Osteocyte (in vitro differentiated cells): ENCODE results near the gene LTN1. TPM values are rescaled to one million over a fixed set of nuclear protein-coding genes. Genes with fewer than 3 reads are reported as not detected.

Source experiments
- DNase-seq: peaks from one replicate; pipeline ENCODE4 v3.0.0; 2021; ENCODE audit warnings: mixed read lengths; ENCODE audit not compliant: unreplicated experiment; ENCODE audit errors: extremely low spot score
- H3K27ac Mint-ChIP-seq: one replicate; pipeline ENCODE4 v1.8.0; 2021; ENCODE audit warnings: mild to moderate bottlenecking, mixed read lengths; ENCODE audit not compliant: unreplicated experiment
- H3K27me3 Mint-ChIP-seq: one replicate; pipeline ENCODE4 v1.8.0; 2021; ENCODE audit warnings: mixed read lengths; ENCODE audit not compliant: unreplicated experiment
- H3K36me3 Mint-ChIP-seq: one replicate; pipeline ENCODE4 v1.8.0; 2021; ENCODE audit warnings: mixed read lengths; ENCODE audit not compliant: unreplicated experiment
- H3K4me1 Mint-ChIP-seq: one replicate; pipeline ENCODE4 v1.8.0; 2021; ENCODE audit warnings: mixed read lengths; ENCODE audit not compliant: unreplicated experiment
- H3K4me3 Mint-ChIP-seq: one replicate; pipeline ENCODE4 v1.8.0; 2021; ENCODE audit warnings: mild to moderate bottlenecking, moderate library complexity, mixed read lengths; ENCODE audit not compliant: unreplicated experiment
- H3K9me3 Mint-ChIP-seq: one replicate; pipeline ENCODE4 v1.8.0; 2021; ENCODE audit warnings: mixed read lengths; ENCODE audit not compliant: unreplicated experiment
- CTCF ChIP-seq: fragments of 200-600 bp; sonication (generic); IDR thresholded peaks from 2 replicates; pipeline ENCODE4 v1.5.0; 2021; ENCODE audit warnings: antibody characterized with exemption, mild to moderate bottlenecking, moderate library complexity
- total RNA-seq: library from RNA; stranded (reverse); gene quantifications from 2 replicates; pipeline ENCODE4 v1.2.1, GENCODE V29; 2021

The LTN1 gene
- total RNA-seq, 1 donor from 2014 or later, result 25.6 TPM

GRCh38 chr21:28923439-28923975 lies 69.2 kb downstream of the LTN1 start:
- Mint-ChIP-seq H3K9me3 (no peaks in the 10 kb centered on the region), H3K4me1 (no peaks in the 10 kb centered on the region), H3K4me3 (no peak overlapping the region), H3K27me3 (no peaks in the 10 kb centered on the region), H3K36me3 (peaks cover 36% of the 10 kb centered on the region), H3K27ac (no peak overlapping the region)
- DNase-seq, result no peak
- no peak for TF ChIP-seq CTCF

- H3K9me3 Mint-ChIP-seq, result no peaks in the 10 kb centered on the region
- peaks cover 39% of the 10 kb centered on the region for H3K36me3 Mint-ChIP-seq
- H3K27ac Mint-ChIP-seq, result no peak overlapping the region
- no peaks in the 10 kb centered on the region for H3K4me1 Mint-ChIP-seq
- DNase-seq, result no peak
- no peak overlapping the region for H3K4me3 Mint-ChIP-seq
- no peaks in the 10 kb centered on the region for H3K27me3 Mint-ChIP-seq
- TF ChIP-seq CTCF, result no peak
Observed at GRCh38 chr21:28922368-28922767, 70.3 kb downstream of the LTN1 start.

- no peak for DNase-seq
- H3K4me1 Mint-ChIP-seq, result no peaks in the 10 kb centered on the region
- H3K4me3 Mint-ChIP-seq, result no peak overlapping the region
- H3K27me3 Mint-ChIP-seq, result peaks cover 9% of the 10 kb centered on the region
- H3K27ac Mint-ChIP-seq, result no peak overlapping the region
- peaks cover 6% of the 10 kb centered on the region for H3K36me3 Mint-ChIP-seq
- TF ChIP-seq CTCF, result no peak
- H3K9me3 Mint-ChIP-seq, result no peaks in the 10 kb centered on the region
Observed at GRCh38 chr21:28916150-28916893, 76.4 kb downstream of the LTN1 start.

GRCh38 chr21:28913071-28913470 lies 79.6 kb downstream of the LTN1 start:
- no peak overlapping the region for H3K27ac Mint-ChIP-seq
- H3K4me1 Mint-ChIP-seq, result no peaks in the 10 kb centered on the region
- H3K9me3 Mint-ChIP-seq, result no peaks in the 10 kb centered on the region
- H3K27me3 Mint-ChIP-seq, result peaks cover 18% of the 10 kb centered on the region
- H3K4me3 Mint-ChIP-seq, result no peak overlapping the region
- no peak for TF ChIP-seq CTCF
- peaks cover 2% of the 10 kb centered on the region for H3K36me3 Mint-ChIP-seq
- DNase-seq, result no peak

- Mint-ChIP-seq H3K27me3 (peaks cover 18% of the 10 kb centered on the region), H3K36me3 (no peaks in the 10 kb centered on the region), H3K9me3 (no peaks in the 10 kb centered on the region), H3K4me1 (no peaks in the 10 kb centered on the region), H3K27ac (no peak overlapping the region), H3K4me3 (no peak overlapping the region)
- TF ChIP-seq CTCF, result no peak
- DNase-seq, result no peak
Observed at GRCh38 chr21:28910280-28910887, 82.3 kb downstream of the LTN1 start.
